Mesenchymal stem cell (in vitro differentiated cells and primary cell): ENCODE measurements around the gene CAMK4.

Experiments used
- DNase-seq: peaks from one replicate; pipeline ENCODE4 v3.0.0-alpha.2; 2013
- H2AFZ ChIP-seq: one replicate; pipeline ENCODE4 v1.6.1; 2013; ENCODE audit warnings: low read depth, mild to moderate bottlenecking, control low read depth, inconsistent platforms, low read length, moderate library complexity
- H2AK5ac ChIP-seq: 2 replicates; pipeline ENCODE4 v1.6.1; 2013; ENCODE audit warnings: low read length, moderate library complexity, mild to moderate bottlenecking, inconsistent platforms; ENCODE audit not compliant: severe bottlenecking
- H2BK120ac ChIP-seq: one replicate; pipeline ENCODE4 v1.6.1; 2013; ENCODE audit warnings: low read depth, mild to moderate bottlenecking, inconsistent platforms, low read length, moderate library complexity
- H2BK12ac ChIP-seq, 2 experiments: one replicate each; pipeline ENCODE4 v1.6.1; 2013; ENCODE audit warnings: inconsistent platforms in 2 of 2, low read length in 2 of 2, mild to moderate bottlenecking in 2 of 2, moderate library complexity in 2 of 2, control low read depth in 1 of 2
- H2BK15ac ChIP-seq: one replicate; pipeline ENCODE4 v1.6.1; 2013; ENCODE audit warnings: mild to moderate bottlenecking, low read depth, inconsistent platforms; ENCODE audit not compliant: poor library complexity, severe bottlenecking
- H2BK5ac ChIP-seq: 2 replicates; pipeline ENCODE4 v1.6.1; 2013; ENCODE audit warnings: low read depth, mild to moderate bottlenecking, low read length, control low read depth, inconsistent platforms; ENCODE audit not compliant: poor library complexity, severe bottlenecking
- H3K14ac ChIP-seq, 2 experiments: one replicate each; pipeline ENCODE4 v1.6.1; 2013; ENCODE audit warnings: inconsistent platforms in 2 of 2, low read length in 2 of 2, control low read depth in 1 of 2, mild to moderate bottlenecking in 1 of 2, moderate library complexity in 1 of 2
- H3K18ac ChIP-seq, 2 experiments: one replicate each; pipeline ENCODE4 v1.6.1; 2013; ENCODE audit warnings: inconsistent platforms in 2 of 2, low read length in 2 of 2, control low read depth in 1 of 2, low read depth in 1 of 2, mild to moderate bottlenecking in 1 of 2
- H3K23ac ChIP-seq, 2 experiments: one replicate each; pipeline ENCODE4 v1.6.1; 2013; ENCODE audit warnings: inconsistent platforms in 2 of 2, low read length in 2 of 2, mild to moderate bottlenecking in 2 of 2, moderate library complexity in 2 of 2, control low read depth in 1 of 2
- H3K27ac ChIP-seq: 2 replicates; pipeline ENCODE4 v1.5.1; 2013; ENCODE audit warnings: mild to moderate bottlenecking, moderate library complexity, low read length, control low read depth, inconsistent platforms; ENCODE audit not compliant: poor library complexity, severe bottlenecking
- H3K27me3 ChIP-seq, 2 experiments: 2 replicates each; pipeline versions ENCODE4 v1.6.1 to v1.7.0; 2013; ENCODE audit warnings: low read length in 2 of 2, mild to moderate bottlenecking in 2 of 2, moderate library complexity in 2 of 2, control low read depth in 1 of 2, inconsistent platforms in 1 of 2; ENCODE audit not compliant: control insufficient read depth in 1 of 2, insufficient read depth in 1 of 2
- H3K36me3 ChIP-seq, 2 experiments: 2 replicates each; pipeline versions ENCODE4 v1.6.1 to v1.7.0; 2013; ENCODE audit warnings: low read length in 2 of 2, control low read depth in 1 of 2, inconsistent platforms in 1 of 2, low read depth in 1 of 2, mild to moderate bottlenecking in 1 of 2; ENCODE audit not compliant: insufficient read depth in 2 of 2, control insufficient read depth in 1 of 2
- H3K4ac ChIP-seq, 2 experiments: one replicate each; pipeline ENCODE4 v1.6.1; 2013; ENCODE audit warnings: inconsistent platforms in 2 of 2, low read length in 2 of 2, mild to moderate bottlenecking in 2 of 2, moderate library complexity in 2 of 2, control low read depth in 1 of 2, low read depth in 1 of 2
- H3K4me1 ChIP-seq: 2 replicates; pipeline ENCODE4 v1.6.1; 2013; ENCODE audit warnings: low read depth, low read length, control low read depth; ENCODE audit not compliant: control insufficient read depth, insufficient read depth
- H3K4me2 ChIP-seq: 2 replicates; pipeline ENCODE4 v1.6.1; 2013; ENCODE audit warnings: low read length, mild to moderate bottlenecking, inconsistent platforms; ENCODE audit not compliant: poor library complexity, severe bottlenecking
- H3K4me3 ChIP-seq, 2 experiments: 2 replicates each; pipeline versions ENCODE4 v1.5.1 to v1.7.0; 2013; ENCODE audit warnings: low read length in 2 of 2, mild to moderate bottlenecking in 2 of 2, control low read depth in 1 of 2, low read depth in 1 of 2; ENCODE audit not compliant: insufficient read depth in 1 of 2
- H3K79me1 ChIP-seq: replicated peaks from 2 replicates; pipeline ENCODE4 v1.6.1; 2013; ENCODE audit warnings: mild to moderate bottlenecking, control low read depth, low read length, inconsistent platforms; ENCODE audit not compliant: poor library complexity, severe bottlenecking
- H3K9ac ChIP-seq: 2 replicates; pipeline ENCODE4 v1.7.0; 2013; ENCODE audit warnings: mild to moderate bottlenecking, low read length, moderate library complexity
- H3K9me3 ChIP-seq: 2 replicates; pipeline ENCODE4 v1.7.0; 2013; ENCODE audit warnings: mild to moderate bottlenecking, low read length; ENCODE audit not compliant: control insufficient read depth
- H4K8ac ChIP-seq: one replicate; pipeline ENCODE4 v1.6.1; 2013; ENCODE audit warnings: inconsistent platforms, mild to moderate bottlenecking, low read length, moderate library complexity
- H4K91ac ChIP-seq: one replicate; pipeline ENCODE4 v1.6.1; 2013; ENCODE audit warnings: mild to moderate bottlenecking, low read length, inconsistent platforms
- WGBS: methylation state at CpG from one replicate; pipeline ENCODE4 v1.1.7; 2013; ENCODE audit warnings: mixed read lengths; 5-methylcytosine and 5-hydroxymethylcytosine counted together

CAMK4 gene

GRCh38 chr5:111498346-111498745 lies 274.2 kb downstream of the CAMK4 start:
- H2BK12ac ChIP-seq = no peak overlapping the region
- no peaks in the 10 kb centered on the region for H3K9me3 ChIP-seq
- 100% methylated on average over 1 of the region's 1 CpG for WGBS
- H2BK15ac ChIP-seq = no peak overlapping the region
- no peak overlapping the region for H3K4ac ChIP-seq
- no peak overlapping the region for H3K27ac ChIP-seq
- peaks cover 4 to 57% of the 10 kb centered on the region in 2 experiments for H3K36me3 ChIP-seq
- no peak overlapping the region for H2BK5ac ChIP-seq
- H3K9ac ChIP-seq = no peak overlapping the region
- no peaks in the 10 kb centered on the region for H3K27me3 ChIP-seq
- no peak overlapping the region for H3K23ac ChIP-seq
- H2AFZ ChIP-seq = no peak overlapping the region
- H3K4me3 ChIP-seq = peak overlapping the region in 1 of 2 experiments; percentile 30
- no peak overlapping the region for H3K14ac ChIP-seq
- H2BK120ac ChIP-seq = no peak overlapping the region
- DNase-seq = no peak
- H4K8ac ChIP-seq = no peak overlapping the region
- H3K18ac ChIP-seq = no peak overlapping the region
- no peaks in the 10 kb centered on the region for H3K4me1 ChIP-seq
- no peak overlapping the region for H3K4me2 ChIP-seq
- H2AK5ac ChIP-seq = no peak overlapping the region
- H4K91ac ChIP-seq = no peak overlapping the region
- peaks cover 13% of the 10 kb centered on the region for H3K79me1 ChIP-seq

- no peak overlapping the region for H2BK120ac ChIP-seq
- H2BK15ac ChIP-seq = no peak overlapping the region
- peaks cover 12% of the 10 kb centered on the region for H3K79me1 ChIP-seq
- H3K27me3 ChIP-seq = no peaks in the 10 kb centered on the region
- H3K9me3 ChIP-seq = no peaks in the 10 kb centered on the region
- no peak overlapping the region for H3K4me2 ChIP-seq
- H3K4ac ChIP-seq = no peak overlapping the region
- H3K9ac ChIP-seq = no peak overlapping the region
- H3K18ac ChIP-seq = no peak overlapping the region
- H2BK5ac ChIP-seq = no peak overlapping the region
- H3K36me3 ChIP-seq = peaks cover 6 to 57% of the 10 kb centered on the region in 2 experiments
- DNase-seq = no peak
- no peak overlapping the region for H3K23ac ChIP-seq
- no peak overlapping the region for H4K91ac ChIP-seq
- H3K14ac ChIP-seq = no peak overlapping the region
- no peak overlapping the region for H4K8ac ChIP-seq
- no peak overlapping the region for H3K27ac ChIP-seq
- H2AFZ ChIP-seq = no peak overlapping the region
- no peak overlapping the region for H2AK5ac ChIP-seq
- no peak overlapping the region for H2BK12ac ChIP-seq
- no peaks in the 10 kb centered on the region for H3K4me1 ChIP-seq
- no peak overlapping the region for H3K4me3 ChIP-seq
These were observed 278.8 kb downstream of the CAMK4 start for GRCh38 chr5:111502956-111503355.

GRCh38 chr5:111505096-111505495 lies 280.9 kb downstream of the CAMK4 start:
- no peak for DNase-seq
- H3K23ac ChIP-seq = no peak overlapping the region
- no peak overlapping the region for H3K4ac ChIP-seq
- H4K91ac ChIP-seq = no peak overlapping the region
- no peak overlapping the region for H2BK120ac ChIP-seq
- H3K4me1 ChIP-seq = no peaks in the 10 kb centered on the region
- H2BK5ac ChIP-seq = no peak overlapping the region
- no peaks in the 10 kb centered on the region for H3K27me3 ChIP-seq
- H4K8ac ChIP-seq = no peak overlapping the region
- no peak overlapping the region for H3K14ac ChIP-seq
- H3K4me3 ChIP-seq = no peak overlapping the region
- H2BK15ac ChIP-seq = no peak overlapping the region
- H3K36me3 ChIP-seq = peaks cover 2 to 38% of the 10 kb centered on the region in 2 experiments
- H2BK12ac ChIP-seq = no peak overlapping the region
- no peak overlapping the region for H3K18ac ChIP-seq
- H2AK5ac ChIP-seq = no peak overlapping the region
- WGBS = 100% methylated on average over 1 of the region's 1 CpG
- no peak overlapping the region for H3K4me2 ChIP-seq
- no peak overlapping the region for H3K9ac ChIP-seq
- H3K27ac ChIP-seq = no peak overlapping the region
- peaks cover 9% of the 10 kb centered on the region for H3K79me1 ChIP-seq
- no peaks in the 10 kb centered on the region for H3K9me3 ChIP-seq
- no peak overlapping the region for H2AFZ ChIP-seq

- no peak overlapping the region for H2AFZ ChIP-seq
- peaks cover 2 to 19% of the 10 kb centered on the region in 2 experiments for H3K36me3 ChIP-seq
- H3K4me1 ChIP-seq = no peaks in the 10 kb centered on the region
- H3K18ac ChIP-seq = no peak overlapping the region
- H2AK5ac ChIP-seq = no peak overlapping the region
- H3K4me2 ChIP-seq = no peak overlapping the region
- no peak overlapping the region for H3K9ac ChIP-seq
- H3K4me3 ChIP-seq = no peak overlapping the region
- H2BK120ac ChIP-seq = no peak overlapping the region
- H4K91ac ChIP-seq = no peak overlapping the region
- no peak overlapping the region for H2BK15ac ChIP-seq
- H3K9me3 ChIP-seq = no peaks in the 10 kb centered on the region
- no peak overlapping the region for H3K23ac ChIP-seq
- H2BK12ac ChIP-seq = no peak overlapping the region
- H4K8ac ChIP-seq = no peak overlapping the region
- no peak overlapping the region for H3K27ac ChIP-seq
- H3K27me3 ChIP-seq = no peaks in the 10 kb centered on the region
- no peak overlapping the region for H3K14ac ChIP-seq
- peaks cover 4% of the 10 kb centered on the region for H3K79me1 ChIP-seq
- WGBS = 91% methylated on average over 1 of the region's 4 CpGs
- DNase-seq = no peak
- H3K4ac ChIP-seq = no peak overlapping the region
- H2BK5ac ChIP-seq = no peak overlapping the region
These were observed 283.1 kb downstream of the CAMK4 start for GRCh38 chr5:111507276-111507675.
